ENCODE results near the gene NFAT5. TPM values are rescaled to one million over a fixed set of nuclear protein-coding genes. Genes with fewer than 3 reads are reported as not detected.

NFAT5 gene
- total and polyA plus RNA-seq, 2 donors (not counting 3 experiments of a cell fraction or from before 2014, with no cell fraction given) = 17.2 to 49.5 TPM

GRCh38 chr16:69579783-69580481 lies 14.2 kb downstream of the NFAT5 start:
- Histone ChIP-seq H3K27me3 (ENCODE audit: control insufficient read depth in 2 of 2, insufficient read depth in 2 of 2, low read length in 2 of 2) (no peaks in the 10 kb centered on the region), H3K4me2 (ENCODE audit: insufficient read depth, low read length) (no peak overlapping the region), H3K9me3 (replicated peaks; ENCODE audit: control insufficient read depth, insufficient read depth, low read length) (no peaks in the 10 kb centered on the region), H3K27ac (ENCODE audit: insufficient read depth, low read depth, low read length) (no peak overlapping the region), H3K4me3 (replicated peaks in 1 of 3; ENCODE audit: insufficient read depth in 1 of 3, low read depth in 1 of 3, low read length in 3 of 3) (no peak overlapping the region), H3K4me1 (ENCODE audit: control insufficient read depth, extremely low read depth, insufficient read depth, low read length) (no peaks in the 10 kb centered on the region), H3K36me3 (ENCODE audit: control insufficient read depth in 2 of 2, extremely low read depth in 1 of 2, insufficient read depth in 2 of 2, low read length in 2 of 2) (peaks cover 0 to 2% of the 10 kb centered on the region in 2 experiments), H2AFZ (ENCODE audit: low read depth, low read length) (no peak overlapping the region), H3K9ac (replicated peaks; ENCODE audit: extremely low read depth, insufficient read depth, low read length) (no peak overlapping the region), H3K9me1 (replicated peaks; ENCODE audit: control insufficient read depth, extremely low read depth, insufficient read depth, low read length) (no peaks in the 10 kb centered on the region), H4K20me1 (replicated peaks; ENCODE audit: control insufficient read depth, extremely low read depth, insufficient read depth, low read length) (peaks cover 6% of the 10 kb centered on the region), H3K79me2 (ENCODE audit: control insufficient read depth, insufficient read depth, low read length) (peaks cover 74% of the 10 kb centered on the region)
- FAIRE-seq (no peak), DNase-seq (ENCODE audit: low read depth, low spot score) (no peak)
- TF ChIP-seq POLR2A (IDR thresholded peaks at IDR 0.05; ENCODE audit: low read depth, low read length) (no peak), POLR2AphosphoS5 (IDR thresholded peaks at IDR 0.05; ENCODE audit: insufficient read depth, low read depth, low read length) (no peak), FOS (IDR thresholded peaks at IDR 0.05; ENCODE audit: borderline replicate concordance, insufficient read depth, low read length) (no peak), CTCF (IDR thresholded peaks at IDR 0.05; ENCODE audit: extremely low read depth in 1 of 2, insufficient read depth in 1 of 2, low read depth in 1 of 2, low read length in 2 of 2) (no peak), GATA2 (IDR thresholded peaks at IDR 0.05; ENCODE audit: insufficient read depth, insufficient read length, low read depth, low read length) (no peak), JUN (IDR thresholded peaks at IDR 0.05; ENCODE audit: borderline replicate concordance, insufficient read depth, insufficient read length, low read depth) (no peak), MAX (IDR thresholded peaks at IDR 0.05; ENCODE audit: insufficient read depth, insufficient read length) (no peak)
- dilution Hi-C loops (cut with MboI; ENCODE audit: extremely low pct_ligation_motif_present, low sequenced_read_pairs) = no loop called here
- no TSS peak for BruUV-seq (replicated peaks)
- POLR2A ChIA-PET = no interaction called here
- CTCF ChIA-PET = interaction anchor here (5.4 kb wide), 1 partner anchor 184 kb away, joined by 17 read pairs; no protein-coding TSS in a partner anchor
- intact Hi-C loops (cut with micrococcal nuclease) = no loop called here

All from endothelial cell of umbilical vein (primary cell).